K562 (cell line): ENCODE results near the gene ITGB6.

ENCODE experiments used
- DNMT1 ChIP-seq: fragments of 450-650 bp; IDR thresholded peaks from 2 replicates; pipeline ENCODE4 v1.6.1; 2016; ENCODE audit warnings: antibody characterized with exemption, mild to moderate bottlenecking
- FOSL1 ChIP-seq: fragments of 200-800 bp; sonication (Bioruptor generic); conservative IDR thresholded peaks from 2 replicates; pipeline ENCODE4 v1.6.1; 2016; ENCODE audit warnings: missing genetic modification characterization, missing compliant biosample characterization
- RAD51 ChIP-seq: fragments of 450-650 bp; IDR thresholded peaks from 2 replicates; pipeline ENCODE4 v1.7.1; 2016; ENCODE audit warnings: low read depth, mild to moderate bottlenecking, borderline replicate concordance
- ZEB2 ChIP-seq: fragments of 450-650 bp; IDR thresholded peaks from 2 replicates; pipeline ENCODE4 v1.6.1; 2016
- ZNF354B ChIP-seq: fragments of 250-450 bp; sonication (Bioruptor Pico); IDR thresholded peaks from 2 replicates; pipeline ENCODE4 v1.4.0; 2020
- ZNF79 ChIP-seq: fragments of 250-450 bp; sonication (Bioruptor Pico); IDR thresholded peaks from 2 replicates; pipeline ENCODE4 v1.4.0; 2020; ENCODE audit warnings: low read depth, mild to moderate bottlenecking, moderate library complexity
- TF ChIP-seq, protein P1 (sequence below), 2 experiments: fragments of 450-650 bp in 1 of 2; sonication (generic) in 1 of 2; formaldehyde crosslinking in 1 of 2; IDR thresholded peaks in 1 of 2; conservative IDR thresholded peaks in 1 of 2; 2 replicates each; pipeline versions ENCODE4 v1.6.1 to v1.8.1; 2016 to 2023; ENCODE audit warnings: mild to moderate bottlenecking in 2 of 2, moderate library complexity in 2 of 2, inconsistent platforms in 1 of 2, missing genetic modification reagents in 1 of 2

DNA sequence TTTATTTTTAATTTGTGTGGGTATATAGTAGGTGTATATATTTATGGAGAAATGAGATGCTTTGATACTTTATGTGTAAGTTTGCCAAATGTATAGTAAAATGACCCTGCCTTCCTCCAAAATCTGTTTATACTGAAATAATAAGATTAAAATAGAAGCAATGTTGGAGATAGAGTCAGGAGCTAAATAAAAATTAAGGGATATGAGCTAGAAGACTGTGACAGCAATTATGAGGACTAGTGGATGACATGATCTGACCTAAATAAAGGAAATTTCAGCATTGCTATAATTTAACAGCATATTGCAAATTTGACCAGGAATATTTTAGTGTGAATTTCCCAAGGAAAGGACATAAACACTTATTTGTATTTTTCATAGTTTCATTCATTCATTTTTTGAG lies 60.7 kb downstream of the ITGB6 start:
- TF ChIP-seq ZEB2 (no peak), DNMT1 (no peak), RAD51 (no peak), ZNF79 (CRISPR knock-in tag) (no peak), FOSL1 (tag) (no peak), ZNF354B (CRISPR knock-in tag) (no peak)
- TF ChIP-seq, protein P1, sequence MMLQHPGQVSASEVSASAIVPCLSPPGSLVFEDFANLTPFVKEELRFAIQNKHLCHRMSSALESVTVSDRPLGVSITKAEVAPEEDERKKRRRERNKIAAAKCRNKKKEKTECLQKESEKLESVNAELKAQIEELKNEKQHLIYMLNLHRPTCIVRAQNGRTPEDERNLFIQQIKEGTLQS (IDR thresholded peaks at IDR 0.05) = no peak
- TF ChIP-seq, protein P1 (CRISPR knock-in tag; conservative IDR thresholded peaks at IDR 0.05) = no peak
